T follicular helper cell (primary cell): Measurements from ENCODE around the gene NFKBIZ.
"Not testable (repeated sequence)": the region's sequence is repeated elsewhere in the genome, so short reads cannot be mapped to it uniquely, and the experiment has no call there.

ENCODE experiments used
- DNase-seq: peaks from one replicate; pipeline ENCODE4 v3.0.0-alpha.2; 2020; ENCODE audit warnings: low read depth

NFKBIZ gene

DNA sequence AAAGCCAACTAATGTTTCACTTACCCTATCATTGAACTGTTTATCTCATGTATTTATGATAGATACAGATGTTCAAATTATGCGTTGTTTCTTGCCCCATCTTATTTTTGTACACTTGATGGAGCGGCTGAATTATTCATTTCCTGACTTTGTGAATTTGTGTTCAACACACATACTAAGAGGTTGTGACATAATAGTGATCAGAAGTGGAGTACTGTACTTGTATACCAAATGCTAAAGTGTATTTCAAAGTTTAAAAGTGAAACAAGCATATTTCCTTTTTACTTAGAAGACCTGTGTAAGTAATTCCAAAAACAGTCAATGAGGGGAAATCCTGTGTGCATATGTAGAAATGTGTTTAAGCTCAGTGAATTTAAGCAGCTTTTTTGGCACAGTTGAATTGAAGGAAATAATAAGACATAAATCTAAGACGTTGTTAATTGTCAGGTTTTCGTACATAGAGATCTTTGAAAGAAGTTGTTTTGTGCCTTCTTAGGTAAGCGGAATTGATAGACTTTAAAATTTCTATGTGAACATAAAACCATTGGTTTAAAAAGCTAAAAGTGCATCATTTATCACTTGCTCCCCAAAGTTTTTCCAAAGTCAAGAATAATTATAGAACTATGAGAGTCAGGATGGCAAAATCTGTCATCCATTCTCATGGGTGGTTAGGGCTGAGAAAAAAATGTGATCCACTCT, 1.9 kb downstream of the NFKBIZ start:
- DNase-seq, result no peak

DNA sequence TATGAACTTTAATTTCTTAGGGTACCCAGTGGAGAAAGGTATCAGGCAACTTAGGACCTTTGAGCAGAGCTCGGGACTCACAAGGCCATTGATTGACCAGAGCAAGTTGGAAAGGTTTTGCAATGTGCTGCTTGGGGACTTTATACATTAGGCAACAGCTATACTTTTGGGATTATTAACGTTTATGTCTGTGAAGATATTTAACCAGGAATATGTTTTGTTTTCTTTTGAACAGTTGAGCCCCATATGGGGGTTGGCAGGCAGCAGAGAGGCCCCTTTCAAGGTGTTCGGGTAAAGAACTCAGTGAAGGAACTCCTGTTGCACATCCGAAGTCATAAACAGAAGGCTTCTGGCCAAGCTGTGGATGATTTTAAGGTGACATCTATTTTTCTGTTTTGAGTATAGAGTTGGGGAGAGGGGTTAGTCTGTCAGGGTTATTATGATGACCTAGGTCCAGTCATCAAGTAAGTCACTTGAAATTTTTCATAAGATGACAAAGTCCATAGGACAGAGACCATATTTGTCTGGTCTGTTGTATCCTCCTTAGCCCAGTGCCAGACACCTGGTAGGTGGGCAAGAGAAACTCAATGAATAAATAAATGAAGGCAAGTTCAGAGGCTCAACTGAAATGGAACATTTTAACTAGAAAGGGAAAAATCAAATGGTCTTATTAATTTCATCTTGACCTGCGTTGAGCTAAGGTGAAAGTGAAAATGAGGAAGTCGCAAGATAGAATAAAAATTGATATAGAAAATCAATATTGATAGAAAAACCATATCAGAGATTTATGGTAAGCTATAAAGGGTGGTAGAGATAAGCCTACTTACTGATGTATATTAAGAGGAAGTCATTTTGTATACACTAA, 2.8 kb downstream of the NFKBIZ start:
- no peak for DNase-seq

DNA sequence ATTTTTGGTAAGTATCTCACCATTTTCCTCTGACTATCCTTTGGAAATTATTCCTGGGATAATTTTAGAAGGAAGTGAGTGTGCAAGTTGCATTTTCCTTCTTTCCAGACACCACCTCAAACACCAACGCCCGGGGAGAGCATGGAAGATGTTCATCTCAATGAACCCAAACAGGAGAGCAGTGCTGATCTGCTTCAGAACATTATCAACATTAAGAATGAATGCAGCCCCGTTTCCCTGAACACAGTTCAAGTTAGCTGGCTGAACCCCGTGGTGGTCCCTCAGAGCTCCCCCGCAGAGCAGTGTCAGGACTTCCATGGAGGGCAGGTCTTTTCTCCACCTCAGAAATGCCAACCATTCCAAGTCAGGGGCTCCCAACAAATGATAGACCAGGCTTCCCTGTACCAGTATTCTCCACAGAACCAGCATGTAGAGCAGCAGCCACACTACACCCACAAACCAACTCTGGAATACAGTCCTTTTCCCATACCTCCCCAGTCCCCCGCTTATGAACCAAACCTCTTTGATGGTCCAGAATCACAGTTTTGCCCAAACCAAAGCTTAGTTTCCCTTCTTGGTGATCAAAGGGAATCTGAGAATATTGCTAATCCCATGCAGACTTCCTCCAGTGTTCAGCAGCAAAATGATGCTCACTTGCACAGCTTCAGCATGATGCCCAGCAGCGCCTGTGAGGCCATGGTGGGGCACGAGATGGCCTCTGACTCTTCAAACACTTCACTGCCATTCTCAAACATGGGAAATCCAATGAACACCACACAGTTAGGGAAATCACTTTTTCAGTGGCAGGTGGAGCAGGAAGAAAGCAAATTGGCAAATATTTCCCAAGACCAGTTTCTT, 3.9 kb downstream of the NFKBIZ start:
- DNase-seq, result no peak

DNA sequence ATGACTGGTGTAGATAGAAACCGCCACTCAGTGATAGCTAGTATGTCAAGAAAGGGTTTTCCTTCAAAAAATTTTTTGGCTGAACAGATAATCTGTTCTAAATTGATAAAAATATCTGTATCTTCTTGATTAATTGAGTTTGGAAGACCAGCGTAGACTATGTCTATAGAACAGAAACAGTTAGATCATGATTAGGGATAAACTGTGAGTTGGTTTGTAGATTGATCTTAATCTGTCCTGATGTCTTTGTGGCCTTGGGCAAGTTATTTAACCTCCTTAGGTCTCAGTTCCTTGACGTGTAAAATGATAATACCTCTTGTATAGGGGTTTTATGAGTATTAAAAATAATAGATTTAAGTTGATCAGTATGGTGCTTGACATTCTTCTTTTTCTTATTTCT, 4.7 kb downstream of the NFKBIZ start:
- no peak for DNase-seq

DNA sequence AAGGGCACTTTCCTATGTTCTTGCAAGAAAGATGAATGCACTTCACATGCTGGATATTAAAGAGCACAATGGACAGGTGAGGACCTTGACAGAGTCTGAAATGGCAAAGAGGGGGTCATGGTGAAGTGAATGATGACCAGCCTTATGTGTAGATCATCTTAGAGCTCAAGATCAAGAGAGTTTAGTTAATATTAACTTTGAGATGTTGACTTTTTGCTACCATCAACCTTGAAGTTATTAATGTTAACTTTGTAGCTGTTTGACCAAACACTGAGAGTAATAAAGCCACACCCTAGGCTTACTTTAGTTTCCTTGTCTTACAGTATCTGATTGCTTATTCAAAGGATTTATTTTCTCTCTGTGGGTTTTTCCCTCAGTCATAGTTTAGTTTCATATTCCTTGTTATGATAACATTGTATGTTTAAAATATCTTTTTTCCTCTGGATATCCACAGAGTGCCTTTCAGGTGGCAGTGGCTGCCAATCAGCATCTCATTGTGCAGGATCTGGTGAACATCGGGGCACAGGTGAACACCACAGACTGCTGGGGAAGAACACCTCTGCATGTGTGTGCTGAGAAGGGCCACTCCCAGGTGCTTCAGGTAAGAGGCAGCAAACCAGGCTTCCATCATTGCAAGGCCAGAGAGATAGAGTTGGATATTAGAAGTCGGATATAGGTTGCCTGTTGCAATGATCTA, 5.4 kb downstream of the NFKBIZ start:
- DNase-seq, result no peak

DNA sequence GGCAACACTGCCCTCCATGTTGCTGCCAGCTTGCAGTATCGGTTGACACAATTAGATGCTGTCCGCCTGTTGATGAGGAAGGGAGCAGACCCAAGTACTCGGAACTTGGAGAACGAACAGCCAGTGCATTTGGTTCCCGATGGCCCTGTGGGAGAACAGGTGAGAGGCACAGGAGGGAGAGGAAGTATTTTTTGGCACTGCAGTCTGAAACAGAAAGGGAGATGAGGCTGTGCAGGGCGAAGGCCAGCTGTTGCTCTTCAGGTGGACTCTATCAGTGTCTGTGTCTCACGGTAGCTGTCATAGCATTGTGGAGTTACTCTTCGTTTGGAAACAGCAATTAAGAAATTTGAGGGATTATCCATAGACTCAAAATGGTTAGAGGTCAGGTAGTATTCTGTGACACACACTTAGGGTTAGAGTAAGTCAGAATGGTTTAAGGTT, 8.0 kb downstream of the NFKBIZ start:
- DNase-seq, result no peak

DNA sequence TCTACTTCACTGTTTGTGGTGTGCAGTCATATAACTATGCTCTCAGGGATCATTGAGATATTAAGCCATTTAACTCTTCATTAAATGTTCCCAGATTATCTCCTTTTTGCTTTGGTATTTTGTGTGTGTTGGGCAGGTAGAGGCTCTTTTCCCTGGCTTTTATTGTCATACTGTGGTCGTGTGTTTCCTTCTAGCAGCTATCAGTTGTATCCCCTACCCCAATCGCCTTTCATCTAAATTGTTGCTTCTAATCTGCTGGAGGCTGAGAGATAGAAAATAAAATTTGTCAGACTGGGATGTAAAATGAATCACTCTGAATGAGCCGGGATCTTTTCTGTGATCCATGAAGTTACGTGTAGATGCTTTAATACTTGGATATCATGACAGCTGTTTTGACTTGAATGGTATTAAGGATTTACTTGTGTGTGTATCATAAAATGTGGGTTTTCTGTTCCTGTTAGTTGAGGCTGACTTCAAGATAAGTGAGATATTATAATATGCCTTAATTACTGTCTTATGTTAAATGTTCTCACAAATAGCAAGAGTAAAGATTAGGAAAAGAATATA, 9.2 kb downstream of the NFKBIZ start:
- DNase-seq, result no peak

DNA sequence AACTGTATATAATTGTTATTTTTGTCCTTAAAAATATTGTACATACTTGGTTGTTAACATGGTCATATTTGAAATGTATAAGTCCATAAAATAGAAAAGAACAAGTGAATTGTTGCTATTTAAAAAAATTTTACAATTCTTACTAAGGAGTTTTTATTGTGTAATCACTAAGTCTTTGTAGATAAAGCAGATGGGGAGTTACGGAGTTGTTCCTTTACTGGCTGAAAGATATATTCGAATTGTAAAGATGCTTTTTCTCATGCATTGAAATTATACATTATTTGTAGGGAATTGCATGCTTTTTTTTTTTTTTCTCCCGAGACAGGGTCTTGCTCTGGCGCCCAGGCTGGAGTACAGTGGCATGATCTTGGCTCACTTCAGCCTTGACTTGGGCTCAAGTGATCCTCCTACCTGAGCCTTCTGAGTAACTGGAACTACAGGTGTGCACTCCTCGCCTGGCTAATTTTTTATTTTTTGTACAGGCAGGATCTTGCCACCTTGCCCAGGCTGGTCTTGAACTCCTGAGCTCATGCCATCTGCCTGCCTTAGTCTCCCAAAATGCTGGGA, 10.7 kb downstream of the NFKBIZ start:
- DNase-seq, result no peak

DNA sequence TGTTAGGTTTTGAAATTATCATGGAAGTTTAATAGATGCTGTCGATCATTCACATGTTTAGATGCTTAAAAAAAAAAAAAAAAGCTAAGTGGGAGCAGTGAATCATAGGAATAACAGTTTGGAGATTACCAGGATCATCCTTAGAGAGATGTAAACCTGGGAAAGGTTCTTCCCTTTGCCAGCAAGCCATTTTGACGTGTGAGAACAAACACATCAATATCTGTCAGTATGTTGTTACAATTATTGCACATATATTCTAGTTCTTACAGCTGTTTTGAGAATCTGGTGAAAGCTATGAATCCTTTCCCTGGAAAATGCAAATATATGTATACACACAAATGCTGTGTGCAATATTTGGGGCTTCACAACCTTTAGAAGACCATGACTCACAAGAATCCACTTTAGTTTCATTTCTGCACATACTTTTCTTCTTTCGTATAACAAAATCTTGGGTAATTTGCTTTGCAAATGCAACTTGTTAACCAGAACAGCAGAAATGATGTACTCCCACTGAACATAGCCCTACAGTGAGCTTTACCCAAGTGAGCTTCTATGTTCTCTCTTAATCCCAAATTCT, 12.0 kb downstream of the NFKBIZ start:
- DNase-seq, result no peak

DNA sequence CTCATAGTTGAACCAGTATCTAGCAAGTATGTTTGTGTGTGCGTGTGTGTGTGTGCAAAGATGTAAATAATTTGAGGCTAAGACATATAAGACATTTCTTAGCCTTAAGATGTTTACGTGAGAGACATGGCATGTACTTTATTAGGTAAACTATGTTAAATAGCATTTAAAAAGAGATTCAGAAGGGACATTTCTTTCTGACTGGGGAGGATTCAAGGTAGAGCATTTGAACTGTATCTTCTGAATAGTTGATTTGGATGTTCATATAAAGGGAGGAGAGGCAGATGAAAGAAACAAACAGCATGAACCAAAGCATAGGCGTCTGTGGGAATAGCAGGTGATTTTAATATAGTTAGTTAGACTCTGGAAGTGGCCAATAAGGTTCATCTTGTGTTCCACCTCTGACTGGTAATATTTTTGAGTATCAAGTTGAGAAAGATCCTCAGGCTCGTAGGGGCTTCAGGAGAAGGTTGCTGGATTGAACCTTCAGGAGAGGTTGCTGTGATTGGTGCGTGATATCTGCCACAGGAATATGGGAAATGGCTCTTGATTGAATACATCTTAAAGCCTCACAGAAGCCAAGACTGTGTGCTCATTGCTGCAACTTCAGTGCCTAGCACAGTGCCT, 12.6 kb downstream of the NFKBIZ start:
- no peak for DNase-seq

DNA sequence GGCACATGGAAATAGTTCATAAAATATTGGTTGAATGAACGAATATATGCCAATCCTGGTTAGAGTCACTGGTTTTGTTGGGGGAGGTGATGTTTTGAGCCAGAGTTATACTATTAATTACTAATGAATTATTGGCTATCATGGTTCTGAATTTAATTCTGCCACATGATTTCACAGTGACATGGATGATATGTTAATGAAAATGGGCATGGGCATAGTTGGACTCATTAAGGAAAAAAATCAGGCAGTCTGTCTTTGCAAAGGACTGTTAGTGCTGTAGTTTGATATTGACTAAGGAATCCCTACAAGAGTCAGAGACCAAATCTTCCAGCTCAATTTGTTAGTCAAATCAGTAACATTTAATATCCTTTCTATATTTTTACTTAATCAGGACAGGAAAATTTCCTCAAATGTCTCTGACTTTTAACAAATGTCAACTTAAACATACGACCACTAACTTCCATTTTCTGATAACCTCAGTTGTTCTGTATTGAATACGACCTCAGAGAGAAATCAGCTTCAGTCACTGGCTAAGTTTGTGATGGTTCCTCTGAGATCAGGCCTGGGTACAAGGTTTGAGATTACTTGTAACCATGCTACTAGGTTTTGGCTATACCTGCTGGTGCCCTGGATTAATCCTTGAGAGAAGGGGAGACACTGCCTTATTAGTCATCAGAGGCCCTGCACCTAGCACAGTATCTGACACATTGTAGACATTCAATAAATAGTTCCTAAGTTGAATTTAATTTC, 13.3 kb downstream of the NFKBIZ start:
- no peak for DNase-seq

DNA sequence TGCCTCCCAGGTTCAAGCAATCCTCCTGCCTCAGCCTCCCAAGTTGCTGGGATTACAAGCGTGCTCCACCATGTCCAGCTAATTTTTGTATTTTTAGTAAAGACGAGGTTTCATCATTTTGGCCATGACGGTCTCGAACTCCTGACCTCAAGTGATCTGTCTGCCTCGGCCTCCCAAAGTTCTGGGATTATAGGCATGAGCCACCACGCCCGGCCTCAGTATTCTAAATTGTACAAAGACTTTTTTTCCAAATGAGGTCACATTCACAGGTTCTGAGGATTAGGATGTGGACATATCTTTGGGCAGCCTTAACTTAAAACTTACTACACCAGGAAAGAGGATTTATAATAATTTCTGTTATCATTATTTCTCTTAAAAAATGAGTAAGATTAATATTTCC, 15.6 kb downstream of the NFKBIZ start:
- not testable (repeated sequence) for DNase-seq

DNA sequence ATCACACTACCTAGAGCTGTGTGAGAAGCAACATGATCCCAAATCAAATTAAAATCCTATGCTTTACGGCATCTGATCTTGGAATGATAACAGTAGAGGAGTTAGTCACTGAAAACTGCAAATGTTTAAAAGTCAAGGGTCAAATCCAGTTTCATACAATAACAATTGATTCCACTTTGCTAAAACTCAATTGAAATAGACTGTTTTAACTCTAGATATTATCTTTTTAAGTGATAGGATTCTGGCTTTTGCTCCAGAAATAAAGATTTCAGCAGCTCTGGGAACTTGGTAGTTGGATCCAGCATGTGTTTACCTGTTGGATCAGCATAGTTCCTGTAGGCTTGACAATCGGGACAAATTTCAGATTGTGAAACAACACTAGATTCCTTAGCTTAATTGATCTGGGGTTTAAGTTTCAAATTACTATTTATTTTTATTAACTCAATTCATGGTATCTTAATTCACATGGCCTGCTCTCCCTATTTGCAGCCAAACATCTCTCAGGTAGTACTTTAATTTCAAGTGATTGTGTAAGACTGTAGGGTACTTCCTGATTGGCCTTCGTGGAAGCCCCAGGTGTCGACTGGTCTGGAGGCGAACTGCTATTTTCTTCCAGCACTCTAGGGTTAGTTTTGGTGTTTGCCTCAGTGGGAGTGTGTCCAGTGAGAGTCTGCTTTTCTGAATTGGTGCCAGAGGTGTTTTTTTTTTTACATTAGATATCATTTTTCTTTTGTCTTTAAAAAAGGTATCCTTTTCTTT, 16.6 kb downstream of the NFKBIZ start:
- DNase-seq, result no peak

DNA sequence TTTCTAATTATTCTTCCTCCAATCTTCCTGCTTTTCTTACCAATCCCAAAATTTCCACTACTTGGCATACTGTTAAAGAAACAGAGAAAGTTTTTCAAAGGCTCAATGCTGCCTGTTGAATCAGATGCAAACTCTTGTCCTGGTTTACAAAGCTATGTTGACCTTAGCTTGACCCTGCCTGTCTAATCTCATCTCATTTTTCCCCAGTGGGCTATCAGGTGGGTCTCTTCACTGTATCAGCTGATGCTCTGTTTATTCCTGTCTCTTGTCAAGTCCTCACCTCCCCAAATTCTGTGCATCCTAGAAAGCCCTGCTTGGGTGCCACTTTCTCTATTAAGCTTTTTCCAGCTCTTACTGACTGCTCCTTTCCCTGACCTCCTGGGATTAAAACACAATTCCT, 18.2 kb downstream of the NFKBIZ start:
- DNase-seq, result no peak

DNA sequence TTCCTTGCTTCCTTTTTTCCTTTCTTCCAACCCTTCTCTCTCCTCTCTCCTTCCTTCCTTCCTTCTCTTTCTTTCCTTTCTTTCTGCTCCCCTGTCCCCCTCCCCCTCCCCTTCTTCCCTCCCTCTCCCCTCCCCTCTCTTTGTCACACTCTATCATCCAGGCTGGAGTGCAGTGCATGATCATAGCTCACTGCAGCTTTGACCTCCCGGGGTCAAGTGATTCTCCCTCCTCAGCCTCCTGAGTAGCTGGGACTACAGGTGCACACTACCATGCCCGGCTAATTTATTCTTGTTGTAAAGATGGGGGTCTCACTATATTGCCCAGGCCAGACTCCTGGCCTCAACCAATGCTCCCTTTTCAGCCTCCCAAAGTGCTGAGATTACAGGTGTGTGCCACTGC, 18.7 kb downstream of the NFKBIZ start:
- no peak for DNase-seq

DNA sequence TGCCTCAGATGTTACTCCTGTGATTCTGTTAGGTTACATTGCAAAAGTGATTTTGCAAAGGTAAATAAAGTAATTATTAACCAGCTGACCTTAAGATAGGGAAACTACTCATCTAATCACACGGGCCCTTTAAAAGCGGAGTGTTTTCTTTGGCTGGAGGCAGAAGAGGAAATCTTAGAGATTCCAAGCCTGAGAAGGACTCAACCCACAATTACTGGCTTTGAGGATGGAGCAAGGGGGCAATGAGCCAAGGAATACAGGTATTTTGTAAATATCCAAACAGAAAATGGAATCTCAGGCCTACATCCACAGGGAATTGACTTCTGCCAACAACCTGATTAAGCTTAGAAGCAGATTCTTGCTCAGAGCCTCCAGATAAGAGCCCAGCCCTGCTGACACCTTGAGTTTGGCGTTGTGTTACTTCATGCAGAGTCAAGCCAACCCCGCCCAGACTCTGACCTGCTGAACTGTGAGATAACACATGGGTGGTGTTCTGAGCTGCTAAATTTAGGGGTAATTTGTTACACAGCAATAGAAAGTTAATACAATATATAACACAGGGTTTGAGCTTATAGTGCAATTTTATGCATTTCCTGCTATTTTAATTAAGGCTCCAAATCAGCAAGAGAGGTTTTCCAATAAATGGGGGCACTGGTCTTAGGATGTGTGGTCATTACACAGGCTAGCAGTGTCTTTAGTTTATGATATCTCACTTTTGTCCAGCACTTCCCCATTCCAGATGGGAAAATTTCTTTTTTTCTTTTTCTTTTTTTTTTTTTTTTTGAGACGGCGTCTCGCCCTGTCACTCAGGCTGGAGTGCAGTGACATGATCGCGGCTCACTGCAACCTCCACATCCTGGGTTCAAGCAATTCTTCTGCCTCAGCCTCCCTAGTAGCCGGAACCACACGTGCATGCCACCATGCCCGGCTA, 19.5 kb downstream of the NFKBIZ start:
- no peak for DNase-seq

DNA sequence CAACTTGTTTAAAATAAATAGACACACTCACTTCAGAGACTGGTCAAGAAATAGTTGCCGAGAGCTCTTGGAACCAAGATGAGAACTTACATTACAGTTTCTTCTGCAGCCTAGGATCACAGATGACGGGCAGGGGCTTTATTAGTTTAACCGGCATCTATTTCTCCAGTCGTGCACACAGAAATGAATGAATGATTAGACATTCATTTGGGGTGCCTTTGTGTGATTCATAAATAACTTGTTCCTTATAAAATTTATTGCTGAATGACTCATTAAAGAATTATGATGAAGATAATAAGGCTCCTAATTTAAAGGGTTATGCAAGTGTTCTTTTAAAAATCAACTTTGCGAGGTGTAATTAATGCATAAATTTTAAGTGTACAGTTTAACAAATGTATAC, 20.8 kb downstream of the NFKBIZ start:
- DNase-seq, result no peak

DNA sequence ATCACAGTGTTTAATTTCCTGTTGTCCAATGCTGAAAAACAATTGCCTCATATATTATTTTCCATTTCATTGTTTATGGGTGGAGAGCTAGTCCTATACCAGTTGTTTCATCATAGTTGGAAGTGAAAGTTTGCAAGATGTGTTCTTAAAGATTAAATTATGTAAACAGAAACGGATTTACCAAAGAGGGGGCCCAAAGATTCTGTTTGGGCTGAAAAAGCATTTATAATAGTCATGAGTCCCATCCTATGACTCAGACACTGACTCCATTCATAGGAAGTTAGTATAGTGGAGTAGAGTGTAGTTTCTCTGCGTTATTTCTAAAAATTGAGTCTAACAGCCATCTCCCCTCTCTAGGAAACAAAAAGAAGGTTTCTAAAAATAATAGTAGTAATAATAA, 24.3 kb downstream of the NFKBIZ start:
- DNase-seq, result no peak
